ENCODE measurements around the gene MEOX2. TPM values are rescaled to one million over a fixed set of nuclear protein-coding genes. Genes with fewer than 3 reads are reported as not detected.

MEOX2 gene
- total RNA-seq, 1 experiment from 2014 or later = not detected

DNA sequence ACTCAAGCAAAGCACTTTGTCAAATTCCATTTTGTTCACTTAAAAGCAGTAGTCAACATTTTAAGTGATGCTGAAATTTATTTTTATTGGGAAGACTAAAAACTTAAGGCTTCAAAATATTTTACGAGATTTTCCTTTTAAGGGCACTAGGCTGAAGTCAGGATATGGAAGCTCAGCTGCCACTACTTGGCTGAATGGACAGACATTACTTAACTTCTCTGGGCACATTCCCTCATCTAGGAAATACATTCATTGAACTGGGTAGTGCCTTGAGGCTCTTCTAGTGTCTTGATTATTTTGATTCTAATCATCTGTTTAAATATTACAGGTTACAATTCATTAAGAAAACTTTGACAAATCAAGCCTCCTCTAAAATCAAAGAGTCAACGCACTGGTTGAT is 11.1 kb downstream of the MEOX2 start:
- no peak overlapping the region for H4K8ac ChIP-seq (replicated peaks; ENCODE audit: insufficient read length, low read depth, low read length)
- H3T11ph ChIP-seq (ENCODE audit: low read length) = no peak overlapping the region
- H3K9ac ChIP-seq (ENCODE audit: extremely low read depth, insufficient read length, low read length) = no peak overlapping the region
- Mint-ChIP-seq H3K36me3 (ENCODE audit: insufficient read depth in 1 of 3, low read depth in 3 of 3) (no peaks in the 10 kb centered on the region), H3K4me3 (no peak overlapping the region), H3K9me3 (no peaks in the 10 kb centered on the region), H3K27me3 (ENCODE audit: low read depth) (no peaks in the 10 kb centered on the region), H3K4me1 (no peaks in the 10 kb centered on the region), H3K27ac (no peak overlapping the region)
- no peak overlapping the region for H2AFZ ChIP-seq (ENCODE audit: low read length)
- H3K4me1 ChIP-seq (ENCODE audit: insufficient read depth, low read length) = no peaks in the 10 kb centered on the region
- H4K91ac ChIP-seq (ENCODE audit: insufficient read length, low read depth, low read length) = no peak overlapping the region
- no peak overlapping the region for H3K14ac ChIP-seq (ENCODE audit: insufficient read depth, low read length)
- no peak overlapping the region for H2BK120ac ChIP-seq (ENCODE audit: low read depth, low read length, poor library complexity, severe bottlenecking)
- no peak for TF ChIP-seq CTCF (conservative IDR thresholded peaks at IDR 0.05)
- no peak overlapping the region for H3K4ac ChIP-seq (ENCODE audit: low read depth, low read length)
- H3K23ac ChIP-seq (ENCODE audit: insufficient read length, low read depth, low read length) = no peak overlapping the region
- H3K18ac ChIP-seq (ENCODE audit: insufficient read length, low read depth, low read length) = no peak overlapping the region
- H3K4me2 ChIP-seq (ENCODE audit: insufficient read depth, insufficient read length, low read length) = no peak overlapping the region
- H4K20me1 ChIP-seq (ENCODE audit: control insufficient read depth, insufficient read depth, insufficient read length) = no peaks in the 10 kb centered on the region
- H3K23me2 ChIP-seq (ENCODE audit: insufficient read length, low read depth, low read length, poor library complexity, severe bottlenecking) = no peaks in the 10 kb centered on the region
- no peak overlapping the region for H3K27ac ChIP-seq (ENCODE audit: insufficient read length, low read depth, low read length)
- H2BK15ac ChIP-seq (ENCODE audit: low read depth, low read length) = no peak overlapping the region
- H3K27me3 ChIP-seq (ENCODE audit: insufficient read depth, low read length) = no peaks in the 10 kb centered on the region
- H2BK20ac ChIP-seq (ENCODE audit: low read depth, low read length, poor library complexity, severe bottlenecking) = no peak overlapping the region
- no peak for DNase-seq
- no peak overlapping the region for H4K5ac ChIP-seq (ENCODE audit: insufficient read length, low read depth, low read length)
- no peak overlapping the region for H2AK5ac ChIP-seq (ENCODE audit: insufficient read length, low read length)
- H3K56ac ChIP-seq (ENCODE audit: insufficient read length, low read depth, low read length) = no peak overlapping the region
- no CpG with 5 or more reads among the region's 2 CpGs for WGBS (ENCODE audit: extremely low coverage, insufficient read length, low lambda C conversion rate)
- no peak overlapping the region for H2BK5ac ChIP-seq (ENCODE audit: insufficient read length, low read length)
- H3K79me2 ChIP-seq (ENCODE audit: insufficient read depth, low read length) = no peaks in the 10 kb centered on the region
- H2BK12ac ChIP-seq (ENCODE audit: insufficient read length, low read depth, low read length) = no peak overlapping the region
- no peaks in the 10 kb centered on the region for H3K79me1 ChIP-seq (ENCODE audit: insufficient read depth, low read depth, low read length, poor library complexity, severe bottlenecking)
- H3K9me3 ChIP-seq (ENCODE audit: control insufficient read depth, low read depth, low read length) = no peaks in the 10 kb centered on the region
